Prostate gland (tissue), 1 donor: ENCODE results near the gene MAP7D1.

Experiments
- POLR2A ChIP-seq: fragments of 450-650 bp; IDR thresholded peaks from one replicate; pipeline ENCODE4 v1.6.1; 2016; ENCODE audit warnings: antibody characterized with exemption, mild to moderate bottlenecking
- POLR2AphosphoS5 ChIP-seq: sonication (generic); formaldehyde crosslinking; IDR thresholded peaks from one replicate; pipeline ENCODE4 v1.6.1; 2017; ENCODE audit warnings: antibody characterized with exemption

GRCh38 chr1:36125129-36125991 is 30.6 kb upstream of the MAP7D1 start, which contains the start of gene COL8A2:
- TF ChIP-seq POLR2AphosphoS5 (no peak), POLR2A (no peak)
